GM21723 (cell line): ENCODE measurements around the gene GJC1.

ENCODE experiments used
- ATAC-seq: cut with Tn5 transposase; IDR thresholded peaks from one replicate; pipeline ENCODE4 v1.9.1; 2021; ENCODE audit warnings: mild to moderate bottlenecking, moderate library complexity; ENCODE audit not compliant: unreplicated experiment

Gene GJC1

DNA sequence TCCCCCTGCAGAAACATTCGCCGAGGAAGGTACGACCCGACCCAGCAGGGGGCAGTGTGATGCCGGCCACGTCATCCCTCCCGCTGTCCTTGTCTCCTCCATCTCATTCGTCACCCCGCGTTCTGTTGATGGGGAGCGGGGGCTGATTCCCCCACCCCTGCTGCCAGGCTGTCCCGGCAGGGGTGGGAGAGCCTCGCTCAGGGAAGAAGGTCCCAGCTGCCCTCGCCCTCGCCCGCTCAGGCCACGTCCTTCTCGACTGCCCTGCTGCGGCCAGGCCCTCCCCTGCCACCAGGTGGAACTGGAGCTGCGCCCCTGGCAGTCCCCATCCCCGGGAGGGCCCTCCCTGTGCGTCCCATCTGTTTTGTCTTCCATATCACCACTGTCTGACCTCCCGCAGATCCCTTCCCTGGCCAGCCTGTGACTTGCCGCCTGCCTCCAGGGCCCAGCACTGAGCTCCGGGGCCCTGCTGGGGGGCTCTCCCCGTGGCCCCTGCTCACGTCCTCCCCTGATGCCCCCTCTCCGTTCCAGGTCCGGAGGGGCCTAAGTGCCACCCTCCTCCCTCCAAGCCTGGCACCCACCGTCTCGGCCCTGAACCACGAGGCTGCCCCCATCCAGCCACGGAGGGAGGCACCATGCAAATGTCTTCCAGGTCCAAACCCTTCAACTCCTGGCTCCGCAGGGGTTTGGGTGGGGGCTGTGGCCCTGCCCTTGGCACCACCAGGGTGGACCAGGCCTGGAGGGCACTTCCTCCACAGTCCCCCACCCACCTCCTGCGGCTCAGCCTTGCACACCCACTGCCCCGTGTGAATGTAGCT is 50.7 kb downstream of the GJC1 start:
- no peak for ATAC-seq

DNA sequence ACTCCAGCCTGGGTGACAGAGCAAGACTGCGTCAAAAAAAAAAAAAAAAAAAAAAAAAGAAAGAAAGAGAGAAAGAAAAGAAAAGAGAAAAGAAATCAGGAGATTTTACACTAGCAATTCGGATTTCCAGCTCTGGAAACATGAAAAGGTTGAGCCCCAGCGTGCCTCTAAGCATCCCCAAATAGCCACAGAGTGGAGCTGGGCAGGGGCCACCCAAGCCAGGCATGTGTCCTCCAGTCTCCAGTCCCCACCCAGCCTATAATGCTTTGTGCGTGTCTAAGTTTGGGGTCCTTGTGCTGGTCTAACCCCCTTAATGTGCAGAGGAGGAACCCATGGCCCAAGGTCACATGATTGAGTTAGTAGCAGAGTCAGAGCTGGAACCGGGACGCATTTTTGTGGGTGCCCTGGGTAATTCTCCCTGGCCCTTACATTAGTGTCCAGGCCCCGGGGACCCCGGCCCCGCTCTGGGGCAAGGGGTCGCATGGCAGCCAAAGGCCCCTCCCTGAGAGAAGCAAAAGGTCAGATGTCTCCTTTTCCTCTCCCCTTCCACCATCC is 51.4 kb downstream of the GJC1 start:
- ATAC-seq = no peak

DNA sequence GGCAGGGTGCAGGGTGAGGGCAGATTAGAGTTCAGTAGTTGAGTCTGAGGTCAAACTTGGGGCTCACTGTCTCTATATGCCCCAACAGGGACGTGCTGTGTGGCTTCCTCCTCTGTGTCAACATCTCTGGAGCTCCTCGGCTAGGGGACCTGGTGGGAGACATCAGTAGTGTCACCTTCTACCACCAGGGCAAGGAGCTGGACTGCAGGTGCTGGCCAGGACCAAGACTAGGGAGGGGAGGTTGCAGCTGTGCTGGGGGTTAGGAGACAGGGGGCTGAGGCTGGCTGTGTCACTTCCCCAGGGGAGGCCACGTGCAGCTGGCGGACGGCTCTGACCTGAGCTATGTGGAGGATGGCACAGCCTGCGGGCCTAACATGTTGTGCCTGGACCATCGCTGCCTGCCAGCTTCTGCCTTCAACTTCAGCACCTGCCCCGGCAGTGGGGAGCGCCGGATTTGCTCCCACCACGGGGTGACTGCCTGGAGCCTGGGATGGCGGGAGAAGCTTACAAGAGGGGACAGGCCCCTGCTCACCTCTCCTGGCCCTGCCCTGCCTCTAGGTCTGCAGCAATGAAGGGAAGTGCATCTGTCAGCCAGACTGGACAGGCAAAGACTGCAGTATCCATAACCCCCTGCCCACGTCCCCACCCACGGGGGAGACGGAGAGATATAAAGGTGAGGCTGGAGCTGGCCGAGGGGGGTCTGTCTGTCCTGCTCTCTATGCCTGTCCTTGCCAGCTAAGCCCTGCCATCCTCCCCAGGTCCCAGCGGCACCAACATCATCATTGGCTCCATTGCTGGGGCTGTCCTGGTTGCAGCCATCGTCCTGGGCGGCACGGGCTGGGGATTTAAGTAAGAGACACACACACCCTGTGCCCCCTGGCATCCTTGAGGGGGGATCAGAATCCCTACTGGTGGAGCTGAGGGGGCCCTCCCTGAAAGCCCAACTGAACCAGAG is 52.4 kb downstream of the GJC1 start:
- no peak for ATAC-seq

DNA sequence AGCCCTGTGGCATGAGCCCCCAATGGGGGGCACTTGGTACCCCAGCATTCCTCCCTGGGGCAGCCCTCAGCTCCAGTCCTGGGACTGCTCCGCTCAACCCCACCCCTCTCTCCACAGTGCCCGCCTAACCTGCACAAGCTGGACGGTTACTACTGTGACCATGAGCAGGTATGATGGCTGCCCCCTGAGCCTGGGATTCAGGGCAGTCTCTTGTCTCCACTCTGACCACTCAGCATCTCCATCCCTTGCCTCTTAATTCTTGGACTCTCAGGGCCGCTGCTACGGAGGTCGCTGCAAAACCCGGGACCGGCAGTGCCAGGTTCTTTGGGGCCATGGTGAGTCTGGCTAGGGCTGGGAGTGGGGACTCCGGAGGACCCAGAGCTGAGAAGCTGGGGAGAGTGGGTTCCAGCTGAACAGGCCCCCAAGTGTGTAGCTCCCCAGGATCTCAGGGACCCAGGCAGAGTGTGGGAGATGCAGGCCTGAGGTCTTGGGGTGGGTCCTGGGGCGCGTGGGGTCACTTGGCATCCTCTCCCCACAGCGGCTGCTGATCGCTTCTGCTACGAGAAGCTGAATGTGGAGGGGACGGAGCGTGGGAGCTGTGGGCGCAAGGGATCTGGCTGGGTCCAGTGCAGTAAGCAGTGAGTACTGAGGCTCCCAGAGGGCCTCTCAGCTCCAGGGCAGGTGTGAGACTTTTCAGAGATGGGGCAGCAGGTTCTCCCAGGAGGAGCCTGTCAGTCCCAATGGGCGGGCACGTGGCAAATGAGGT is 53.3 kb downstream of the GJC1 start:
- ATAC-seq = no peak

GRCh38 chr17:44775838-44776621 is 54.1 kb downstream of the GJC1 start:
- ATAC-seq = peak; percentile 20

DNA sequence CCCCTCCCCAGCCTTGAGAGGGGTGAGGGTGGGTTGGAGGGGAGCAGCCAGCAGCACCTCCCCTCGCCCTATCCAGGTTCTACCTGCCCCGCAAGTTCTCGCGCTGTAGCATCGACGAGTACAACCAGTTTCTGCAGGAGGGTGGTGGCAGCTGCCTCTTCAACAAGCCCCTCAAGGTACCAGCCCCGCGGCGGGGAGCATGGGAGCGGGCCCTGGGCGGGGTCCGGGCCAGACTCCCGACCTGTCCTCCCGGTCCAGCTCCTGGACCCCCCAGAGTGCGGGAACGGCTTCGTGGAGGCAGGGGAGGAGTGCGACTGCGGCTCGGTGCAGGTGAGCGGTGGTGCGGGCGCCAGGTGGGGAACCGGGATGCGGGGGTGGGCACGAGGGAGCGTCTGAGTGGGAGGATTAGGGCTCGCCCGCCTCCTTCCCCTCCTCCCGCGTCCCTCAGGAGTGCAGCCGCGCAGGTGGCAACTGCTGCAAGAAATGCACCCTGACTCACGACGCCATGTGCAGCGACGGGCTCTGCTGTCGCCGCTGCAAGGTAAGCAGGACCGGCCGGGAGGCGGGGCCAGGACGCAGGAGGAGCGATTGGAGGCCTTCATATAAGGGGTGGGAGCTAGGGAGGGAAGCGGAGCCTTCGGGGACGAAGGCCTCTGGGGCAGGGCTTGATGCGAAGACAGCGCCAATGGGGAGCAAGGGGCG is 54.8 kb downstream of the GJC1 start:
- peak; percentile 78 for ATAC-seq

- peak; percentile 49 for ATAC-seq
These were observed 55.6 kb downstream of the GJC1 start for GRCh38 chr17:44774271-44775135.

DNA sequence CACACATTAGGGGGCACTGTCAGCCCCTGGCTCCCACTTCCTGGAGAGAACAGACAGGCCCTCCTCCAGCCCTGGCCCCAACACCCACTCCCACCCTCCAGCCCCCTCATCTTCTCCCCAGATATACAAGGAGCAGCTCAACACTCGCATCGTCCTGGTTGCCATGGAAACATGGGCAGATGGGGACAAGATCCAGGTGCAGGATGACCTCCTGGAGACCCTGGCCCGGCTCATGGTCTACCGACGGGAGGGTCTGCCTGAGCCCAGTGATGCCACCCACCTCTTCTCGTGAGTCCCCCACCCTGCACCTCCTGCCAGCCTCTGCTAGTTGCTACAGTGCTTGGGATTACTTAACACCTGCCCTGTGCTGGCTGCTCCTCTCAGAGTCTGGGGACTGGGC is 56.9 kb downstream of the GJC1 start:
- no peak for ATAC-seq

DNA sequence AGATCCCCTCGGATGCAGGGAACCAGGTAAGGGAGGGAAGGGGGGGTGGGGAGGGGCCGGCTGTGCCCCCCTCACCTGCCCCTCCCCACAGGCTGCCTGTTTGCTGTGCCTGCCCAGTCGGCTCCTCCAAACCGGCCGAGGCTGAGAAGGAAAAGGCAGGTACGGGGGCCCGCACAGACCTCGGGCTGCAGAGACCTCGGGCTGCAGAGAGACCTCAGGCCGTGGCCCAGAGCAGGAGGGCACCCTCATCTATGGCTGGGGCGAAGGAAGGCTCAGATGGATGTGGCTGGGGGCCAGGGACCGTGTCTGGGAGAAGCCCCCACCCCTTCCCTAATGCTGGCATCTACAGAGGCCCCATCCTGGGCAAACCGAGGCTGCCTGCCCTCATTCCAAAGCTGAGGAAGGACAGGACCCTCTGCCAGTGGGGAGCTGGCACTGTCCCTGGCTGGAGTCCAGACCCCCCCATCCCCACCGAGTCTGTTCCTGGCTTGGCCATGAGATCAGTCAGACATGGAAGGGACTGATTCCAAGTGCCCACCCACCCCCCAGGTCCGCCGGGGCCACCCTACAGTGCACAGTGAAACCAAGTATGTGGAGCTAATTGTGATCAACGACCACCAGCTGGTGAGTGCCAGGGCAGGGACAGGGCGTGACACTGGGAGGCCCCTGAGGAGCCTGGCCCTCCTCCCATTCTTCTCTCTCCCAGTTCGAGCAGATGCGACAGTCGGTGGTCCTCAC is 57.6 kb downstream of the GJC1 start:
- no peak for ATAC-seq

GRCh38 chr17:44770166-44770925 is 59.7 kb downstream of the GJC1 start:
- no peak for ATAC-seq

- ATAC-seq = no peak
These were observed 60.4 kb downstream of the GJC1 start for GRCh38 chr17:44769647-44770084.

- ATAC-seq = no peak
These were observed 60.9 kb downstream of the GJC1 start for GRCh38 chr17:44769230-44769629.

DNA sequence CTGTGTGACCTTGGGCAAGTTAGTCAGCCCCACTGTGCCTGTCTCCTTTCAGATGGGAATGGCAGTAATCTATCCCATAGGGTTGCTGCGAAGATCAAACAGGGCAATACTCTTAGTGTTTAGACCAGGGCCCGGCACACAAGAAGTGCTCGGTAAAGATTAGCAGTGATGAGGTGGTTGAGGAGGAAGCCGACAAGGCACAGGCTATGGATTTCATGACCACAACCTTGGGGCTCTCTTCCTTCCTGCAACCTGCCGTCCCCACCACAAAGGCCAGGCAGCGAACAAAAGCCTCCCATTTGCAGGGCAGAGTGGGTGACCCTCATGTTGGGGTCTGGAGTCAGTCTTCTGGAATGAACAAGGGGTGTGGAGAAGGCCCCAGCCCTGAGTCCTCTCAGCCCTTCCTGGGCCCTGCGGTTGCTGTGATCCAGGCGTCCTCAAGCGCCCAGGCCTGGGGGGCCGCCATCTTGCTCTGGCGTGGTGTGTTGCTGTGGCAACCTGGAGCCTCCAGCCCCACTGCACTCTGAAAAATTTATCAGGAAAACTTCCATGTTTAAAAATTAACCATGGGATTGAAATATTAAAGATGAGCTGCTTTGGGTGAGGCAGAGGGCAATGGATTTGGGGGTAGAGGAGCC is 61.5 kb downstream of the GJC1 start:
- ATAC-seq = no peak

GRCh38 chr17:44767493-44767892 is 62.6 kb downstream of the GJC1 start:
- ATAC-seq = no peak

- ATAC-seq = no peak
These were observed 63.6 kb downstream of the GJC1 start for GRCh38 chr17:44766409-44767038.

DNA sequence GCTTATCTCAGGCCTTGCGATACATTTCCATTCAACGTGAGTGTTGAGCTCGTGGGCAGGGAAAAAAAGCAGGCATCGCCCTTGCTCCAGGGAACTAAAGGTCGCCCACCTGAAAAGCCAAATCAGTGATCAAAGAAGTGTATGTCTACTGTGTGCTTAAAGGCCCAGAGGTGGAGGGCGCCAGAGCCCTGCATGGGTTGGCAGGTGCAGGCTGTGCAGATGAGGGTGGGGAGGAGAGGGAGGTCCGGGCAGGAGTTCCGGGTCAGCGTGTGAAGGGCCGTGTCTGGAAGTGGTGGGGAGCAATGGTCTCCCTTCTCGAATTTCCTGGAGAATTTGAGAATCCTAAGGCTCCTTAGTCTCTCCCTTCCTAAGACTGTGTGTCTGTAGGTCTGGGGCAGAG is 64.1 kb downstream of the GJC1 start:
- no peak for ATAC-seq
